ENCODE measurements around the gene CDK19. TPM values are rescaled to one million over a fixed set of nuclear protein-coding genes. Genes with fewer than 3 reads are reported as not detected.

CDK19 gene
- total and polyA plus RNA-seq, 2 experiments from 2014 or later: 7.7 to 10.1 TPM

- no peak; the same call in 2 of the 3 replicates for ATAC-seq
- peaks cover 11% of the 10 kb centered on the region for H3K4me1 Mint-ChIP-seq
- H3K36me3 ChIP-seq (ENCODE audit: insufficient read depth): no peaks in the 10 kb centered on the region
Measured at GRCh38 chr6:110864824-110865223, 49.6 kb upstream of the CDK19 start.

GRCh38 chr6:110859335-110859792, 44.1 kb upstream of the CDK19 start:
- Mint-ChIP-seq H3K36me3 (ENCODE audit: low read depth) (no peaks in the 10 kb centered on the region), H3K4me1 (peaks cover 2% of the 10 kb centered on the region; the same call in 1 of the 3 replicates), H3K4me3 (no peak overlapping the region), H3K9me3 (no peaks in the 10 kb centered on the region), H3K27ac (peak overlapping the region; percentile 63; the same call in 1 of the 2 replicates), H3K27me3 (ENCODE audit: insufficient read depth, low read depth, poor library complexity) (no peaks in the 10 kb centered on the region)
- no peaks in the 10 kb centered on the region for H3K9me2 ChIP-seq (ENCODE audit: insufficient read depth)
- ATAC-seq (peak; percentile 70), DNase-seq (ENCODE audit: low spot score) (peak; percentile 23)
- H4K20me1 ChIP-seq (replicated peaks; ENCODE audit: insufficient read depth): no peaks in the 10 kb centered on the region
- H3K4me3 ChIP-seq: no peak overlapping the region
- no peak overlapping the region for H3K4me2 ChIP-seq
- no peaks in the 10 kb centered on the region for H3K79me2 ChIP-seq (replicated peaks; ENCODE audit: insufficient read depth)
- no peaks in the 10 kb centered on the region for H3F3A ChIP-seq (replicated peaks; ENCODE audit: low read depth)
- H3K27me3 ChIP-seq (ENCODE audit: insufficient read depth): no peaks in the 10 kb centered on the region
- no peaks in the 10 kb centered on the region for H3K36me3 ChIP-seq (ENCODE audit: insufficient read depth)
- no peaks in the 10 kb centered on the region for H3K4me1 ChIP-seq (ENCODE audit: insufficient read depth)
- H3K27ac ChIP-seq (ENCODE audit: low read depth): no peak overlapping the region
- H2AFZ ChIP-seq: peak overlapping the region; percentile 76
- TF ChIP-seq CREB1 (CRISPR knock-in tag; IDR thresholded peaks at IDR 0.05; ENCODE audit: low read depth) (no peak), JUNB (IDR thresholded peaks at IDR 0.05; ENCODE audit: unreplicated experiment) (no peak), REST (IDR thresholded peaks at IDR 0.05; ENCODE audit: unreplicated experiment) (no peak), POLR2AphosphoS5 (IDR thresholded peaks at IDR 0.05; ENCODE audit: low read depth) (no peak)

More at GRCh38 chr6:110864824-110865223, 49.6 kb upstream of the CDK19 start:
- no peaks in the 10 kb centered on the region for H3K79me2 ChIP-seq (replicated peaks; ENCODE audit: insufficient read depth)
- H3K27ac Mint-ChIP-seq: no peak overlapping the region
- peak; percentile 46 for DNase-seq (ENCODE audit: low spot score)
- H3K4me1 ChIP-seq (ENCODE audit: insufficient read depth): 0 out of 2 replicates have a peak, but pooled peaks cover 4% of the 10 kb centered on the region
- no peak overlapping the region for H2AFZ ChIP-seq
- peak overlapping the region; percentile 4; the same call in 1 of the 2 replicates for H3K27ac ChIP-seq (ENCODE audit: low read depth)
- H3K27me3 ChIP-seq (ENCODE audit: insufficient read depth): no peaks in the 10 kb centered on the region
- TF ChIP-seq EZH2phosphoT487 (IDR thresholded peaks at IDR 0.05; ENCODE audit: unreplicated experiment) (no peak), REST (IDR thresholded peaks at IDR 0.05; ENCODE audit: unreplicated experiment) (no peak)
- H3K36me3 Mint-ChIP-seq (ENCODE audit: low read depth): no peaks in the 10 kb centered on the region
- no peaks in the 10 kb centered on the region for H3K9me2 ChIP-seq (ENCODE audit: insufficient read depth)
- no peak overlapping the region for H3K4me3 ChIP-seq
- no peak overlapping the region for H3K4me2 ChIP-seq
- no peaks in the 10 kb centered on the region for H4K20me1 ChIP-seq (replicated peaks; ENCODE audit: insufficient read depth)
- no peaks in the 10 kb centered on the region for H3K27me3 Mint-ChIP-seq (ENCODE audit: insufficient read depth, low read depth, poor library complexity)
- H3K4me3 Mint-ChIP-seq: no peak overlapping the region
- H3K9me3 Mint-ChIP-seq: no peaks in the 10 kb centered on the region
- H3F3A ChIP-seq (replicated peaks; ENCODE audit: low read depth): no peaks in the 10 kb centered on the region
